Transverse colon (tissue), 4 donors: Measurements from ENCODE around the gene B4GALT7.

Source experiments
- CTCF ChIP-seq, 5 experiments: fragments of 200-600 bp in 3 of 5; fragments of 450-650 bp in 2 of 5; sonication (generic) in 3 of 5; IDR thresholded peaks; 1 replicate in 2 of 5; 2 replicates in 3 of 5; pipeline ENCODE4 v1.5.1; 2016 to 2017; ENCODE audit warnings: antibody characterized with exemption in 5 of 5, inconsistent platforms in 3 of 5, mild to moderate bottlenecking in 2 of 5, moderate library complexity in 1 of 5
- POLR2A ChIP-seq: fragments of 450-650 bp; IDR thresholded peaks from one replicate; pipeline ENCODE4 v1.6.1; 2016; ENCODE audit warnings: antibody characterized with exemption, mild to moderate bottlenecking, moderate library complexity
- POLR2AphosphoS5 ChIP-seq, 3 donors: sonication (generic); formaldehyde crosslinking; IDR thresholded peaks; one replicate each; pipeline ENCODE4 v1.6.1; 2016; ENCODE audit warnings: antibody characterized with exemption in 3 of 3

- TF ChIP-seq POLR2A (no peak), CTCF (IDR thresholded peaks at IDR 0.05) (no peak), POLR2AphosphoS5 (IDR thresholded peaks at IDR 0.05) (no peak)
These were observed 24.4 kb upstream of the B4GALT7 start for GRCh38 chr5:177575488-177575887.
